ENCODE results near the gene PCYT2.
A peak's percentile ranks its signal among the peaks of the same experiment; 100 is the strongest.

The PCYT2 gene

DNA sequence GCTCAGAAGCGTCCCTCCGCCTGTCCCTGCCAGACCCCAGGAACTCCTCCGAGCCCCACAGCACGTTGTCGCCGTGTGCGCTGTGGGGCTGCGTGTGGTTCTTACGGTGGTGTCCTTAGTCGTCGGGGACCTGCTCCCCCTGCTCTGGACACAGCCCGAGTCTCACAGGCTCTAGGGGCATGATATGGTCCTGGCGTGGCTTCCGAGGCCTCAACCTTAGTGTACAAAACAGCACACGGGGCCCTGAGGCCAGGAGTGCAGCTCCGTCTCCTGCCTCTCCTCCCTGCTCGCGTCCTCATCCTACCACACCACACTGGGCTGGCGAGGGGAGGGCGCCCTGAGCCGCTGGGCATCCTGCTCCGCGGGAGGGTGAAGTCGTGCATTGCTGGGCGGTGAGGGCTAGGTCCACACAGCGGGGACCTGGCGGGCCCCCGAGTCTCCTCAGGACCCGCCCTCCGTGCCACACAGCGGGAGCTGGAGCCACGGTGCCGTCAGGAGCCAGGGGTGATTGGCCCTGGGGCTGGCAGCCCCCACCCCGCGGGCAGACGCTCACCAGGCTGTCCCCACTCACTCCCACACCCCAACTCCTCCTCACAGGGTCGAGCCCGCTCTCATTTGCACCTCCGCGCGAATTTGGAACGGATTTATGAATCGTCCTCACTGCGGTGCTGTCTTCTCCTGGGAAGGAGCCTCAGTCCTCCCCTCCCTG, 17.5 kb upstream of the PCYT2 start:
- peaks cover 53% of the 10 kb centered on the region for H3K4me1 ChIP-seq (ENCODE audit: control insufficient read depth, insufficient read depth, low read length)
- H3K9ac ChIP-seq (ENCODE audit: low read length) = peak overlapping the region; percentile 55
- H3K27me3 ChIP-seq (ENCODE audit: control insufficient read depth, insufficient read depth, low read length) = peaks cover 10% of the 10 kb centered on the region
- H3K36me3 ChIP-seq (ENCODE audit: control insufficient read depth, insufficient read depth, low read length) = no peaks in the 10 kb centered on the region
- no peaks in the 10 kb centered on the region for H3K9me3 ChIP-seq (ENCODE audit: control insufficient read depth, low read length)
- H3K4me3 ChIP-seq (ENCODE audit: low read length) = peak overlapping the region; percentile 31

DNA sequence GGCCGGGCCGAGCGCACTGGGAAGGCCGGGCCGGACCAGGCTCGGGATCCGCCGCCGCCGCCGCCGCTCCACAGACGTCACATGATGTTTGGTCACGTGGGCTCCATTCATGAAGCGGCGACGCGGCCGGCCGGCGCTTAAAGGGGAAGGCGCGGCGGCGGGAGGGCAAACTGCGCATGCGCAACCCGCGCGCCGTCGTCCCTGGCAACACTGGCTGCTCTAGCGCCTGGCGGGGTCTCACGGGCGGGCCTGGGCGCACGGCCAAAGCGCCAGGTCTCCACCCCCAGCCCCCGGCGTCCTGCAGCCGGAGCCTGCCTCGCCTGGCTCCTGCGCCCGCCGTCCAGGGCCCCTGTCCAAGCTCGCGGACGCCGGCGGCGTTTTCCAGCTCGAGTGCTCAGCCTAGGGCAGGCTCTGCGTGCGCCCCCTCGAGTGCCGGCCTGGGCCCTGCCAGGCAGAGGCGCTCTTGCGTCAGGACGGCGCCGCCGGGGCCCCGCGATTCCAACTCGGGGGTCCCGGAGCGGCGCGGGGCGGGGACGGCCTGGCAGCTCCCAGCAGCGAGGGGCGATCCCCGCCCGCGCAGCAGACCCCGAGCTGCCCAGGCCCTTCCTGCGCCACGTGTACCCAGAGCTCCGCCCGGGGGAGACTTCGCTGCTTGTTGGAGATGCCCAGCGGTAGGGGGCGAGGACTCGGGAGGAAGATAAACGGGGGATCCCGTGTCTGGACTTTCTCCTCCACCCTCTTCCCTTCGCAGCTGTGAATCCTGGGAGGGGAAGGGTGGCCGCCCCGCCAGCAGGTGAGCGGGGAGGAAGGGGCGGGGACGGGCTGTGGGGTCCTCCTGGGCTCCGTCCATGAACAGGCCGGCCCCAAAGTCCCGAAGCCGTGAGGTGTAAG, 16.7 kb upstream of the PCYT2 start, which contains the start of gene MAFG:
MAFG (minus strand) TSS at position 83 of the 891 bp plus-strand sequence. CDS start 4,550 bp downstream, outside the sequence.
- peaks cover 10% of the 10 kb centered on the region for H3K27me3 ChIP-seq (ENCODE audit: control insufficient read depth, insufficient read depth, low read length)
- H3K4me3 ChIP-seq (ENCODE audit: low read length) = peak within 1 kb of the TSS; percentile 80
- H3K9ac ChIP-seq (ENCODE audit: low read length) = peak within 1 kb of the TSS; percentile 83
- no peaks in the 10 kb centered on the region for H3K9me3 ChIP-seq (ENCODE audit: control insufficient read depth, low read length)
- H3K36me3 ChIP-seq (ENCODE audit: control insufficient read depth, insufficient read depth, low read length) = no peaks in the 10 kb centered on the region
- H3K4me1 ChIP-seq (ENCODE audit: control insufficient read depth, insufficient read depth, low read length) = peaks cover 60% of the 10 kb centered on the region

DNA sequence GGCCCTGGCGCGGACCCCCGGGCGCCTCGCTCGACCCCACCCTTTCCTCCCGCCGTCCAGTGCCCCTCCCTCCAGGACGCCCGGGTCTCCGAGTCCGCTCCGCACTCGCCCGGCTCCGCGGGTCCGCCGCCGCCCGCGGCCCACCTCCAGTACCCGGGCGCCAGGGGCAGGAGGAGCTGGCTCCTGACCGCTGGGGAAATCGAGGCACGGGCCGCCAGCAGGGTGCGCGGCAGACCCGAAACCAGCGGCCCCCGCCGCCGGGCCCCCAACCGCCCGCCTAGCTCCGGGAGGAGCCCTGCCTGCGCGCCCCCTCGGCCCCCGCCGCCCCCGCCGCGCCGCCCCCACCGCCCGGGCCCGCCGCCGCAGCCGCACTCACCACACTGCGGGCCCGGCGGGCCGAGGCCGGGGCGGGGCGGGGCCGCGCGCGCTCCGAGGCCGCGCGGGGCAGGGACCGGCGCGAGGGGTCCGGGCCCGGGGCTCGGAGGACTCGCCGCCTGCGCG, 16.0 kb upstream of the PCYT2 start:
- no peaks in the 10 kb centered on the region for H3K9me3 ChIP-seq (ENCODE audit: control insufficient read depth, low read length)
- peak overlapping the region; percentile 83 for H3K9ac ChIP-seq (ENCODE audit: low read length)
- peaks cover 63% of the 10 kb centered on the region for H3K4me1 ChIP-seq (ENCODE audit: control insufficient read depth, insufficient read depth, low read length)
- H3K27me3 ChIP-seq (ENCODE audit: control insufficient read depth, insufficient read depth, low read length) = peaks cover 10% of the 10 kb centered on the region
- H3K36me3 ChIP-seq (ENCODE audit: control insufficient read depth, insufficient read depth, low read length) = no peaks in the 10 kb centered on the region
- H3K4me3 ChIP-seq (ENCODE audit: low read length) = peak overlapping the region; percentile 80

DNA sequence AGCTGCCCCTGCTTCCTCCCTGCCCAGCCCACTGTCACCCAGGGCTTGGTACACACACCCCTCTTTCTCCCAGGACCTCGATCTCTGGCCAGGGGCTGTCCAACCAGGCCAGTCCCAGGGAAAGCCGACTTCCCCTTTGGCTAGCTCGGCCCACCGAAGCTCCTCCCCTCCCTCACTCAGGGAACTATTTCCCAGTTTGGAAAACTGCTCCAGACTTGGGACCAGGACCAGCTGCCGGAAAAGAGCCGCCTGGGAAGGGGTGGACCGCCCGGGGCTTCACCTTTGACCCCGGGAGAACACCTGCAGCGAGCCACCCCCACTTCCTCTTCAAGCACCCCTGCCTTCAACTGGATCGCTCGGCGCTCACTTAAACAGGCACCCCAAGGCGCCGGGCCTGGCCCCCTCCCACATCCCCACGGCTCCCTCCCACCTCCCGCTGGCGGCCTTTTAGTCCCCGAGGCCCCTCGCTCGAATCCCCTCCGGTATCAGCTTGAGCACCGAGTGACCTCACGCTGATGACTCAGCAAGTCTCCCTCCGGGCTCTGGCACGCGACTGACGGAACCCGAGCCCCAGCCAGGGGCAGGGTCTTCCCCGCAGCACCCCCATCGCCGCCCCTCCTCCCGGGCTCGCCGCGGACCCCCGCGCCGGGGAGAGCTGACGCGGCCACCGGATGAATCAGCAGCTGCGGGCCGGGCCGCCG, 15.4 kb upstream of the PCYT2 start:
- Histone ChIP-seq H3K9me3 (ENCODE audit: control insufficient read depth, low read length) (no peaks in the 10 kb centered on the region), H3K27me3 (ENCODE audit: control insufficient read depth, insufficient read depth, low read length) (peaks cover 10% of the 10 kb centered on the region), H3K36me3 (ENCODE audit: control insufficient read depth, insufficient read depth, low read length) (no peaks in the 10 kb centered on the region), H3K9ac (ENCODE audit: low read length) (peak overlapping the region; percentile 83), H3K4me1 (ENCODE audit: control insufficient read depth, insufficient read depth, low read length) (peaks cover 62% of the 10 kb centered on the region), H3K4me3 (ENCODE audit: low read length) (peak overlapping the region; percentile 80)

DNA sequence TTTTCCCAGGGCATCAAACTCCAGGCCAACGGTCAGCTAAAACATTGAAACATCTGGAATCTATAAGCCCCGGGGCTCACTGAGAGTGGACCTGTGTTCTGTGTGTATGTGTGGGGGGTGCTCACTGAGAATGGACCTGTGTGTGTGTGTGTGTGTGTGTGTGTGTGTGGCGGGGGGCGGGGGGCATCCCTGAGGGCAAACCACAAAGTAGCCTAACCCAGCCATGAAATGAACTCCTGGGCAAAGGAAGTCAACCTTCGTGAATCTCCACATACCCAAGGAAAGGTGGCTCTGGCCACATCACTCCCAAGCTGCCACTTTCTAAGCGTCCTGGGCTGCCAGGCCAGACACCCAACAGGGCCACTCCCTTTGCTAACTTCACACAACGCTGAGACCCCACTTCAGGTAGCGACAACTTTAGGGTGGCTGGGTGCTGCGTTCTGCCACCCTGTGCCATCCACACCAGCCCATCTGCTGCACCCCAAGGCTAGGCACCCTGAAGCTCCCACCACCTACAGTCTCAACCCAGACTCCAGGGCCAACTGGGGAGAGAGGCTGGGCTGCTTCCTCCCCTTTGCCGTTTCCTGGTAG, 14.8 kb upstream of the PCYT2 start:
- H3K4me1 ChIP-seq (ENCODE audit: control insufficient read depth, insufficient read depth, low read length) = peaks cover 62% of the 10 kb centered on the region
- peaks cover 10% of the 10 kb centered on the region for H3K27me3 ChIP-seq (ENCODE audit: control insufficient read depth, insufficient read depth, low read length)

DNA sequence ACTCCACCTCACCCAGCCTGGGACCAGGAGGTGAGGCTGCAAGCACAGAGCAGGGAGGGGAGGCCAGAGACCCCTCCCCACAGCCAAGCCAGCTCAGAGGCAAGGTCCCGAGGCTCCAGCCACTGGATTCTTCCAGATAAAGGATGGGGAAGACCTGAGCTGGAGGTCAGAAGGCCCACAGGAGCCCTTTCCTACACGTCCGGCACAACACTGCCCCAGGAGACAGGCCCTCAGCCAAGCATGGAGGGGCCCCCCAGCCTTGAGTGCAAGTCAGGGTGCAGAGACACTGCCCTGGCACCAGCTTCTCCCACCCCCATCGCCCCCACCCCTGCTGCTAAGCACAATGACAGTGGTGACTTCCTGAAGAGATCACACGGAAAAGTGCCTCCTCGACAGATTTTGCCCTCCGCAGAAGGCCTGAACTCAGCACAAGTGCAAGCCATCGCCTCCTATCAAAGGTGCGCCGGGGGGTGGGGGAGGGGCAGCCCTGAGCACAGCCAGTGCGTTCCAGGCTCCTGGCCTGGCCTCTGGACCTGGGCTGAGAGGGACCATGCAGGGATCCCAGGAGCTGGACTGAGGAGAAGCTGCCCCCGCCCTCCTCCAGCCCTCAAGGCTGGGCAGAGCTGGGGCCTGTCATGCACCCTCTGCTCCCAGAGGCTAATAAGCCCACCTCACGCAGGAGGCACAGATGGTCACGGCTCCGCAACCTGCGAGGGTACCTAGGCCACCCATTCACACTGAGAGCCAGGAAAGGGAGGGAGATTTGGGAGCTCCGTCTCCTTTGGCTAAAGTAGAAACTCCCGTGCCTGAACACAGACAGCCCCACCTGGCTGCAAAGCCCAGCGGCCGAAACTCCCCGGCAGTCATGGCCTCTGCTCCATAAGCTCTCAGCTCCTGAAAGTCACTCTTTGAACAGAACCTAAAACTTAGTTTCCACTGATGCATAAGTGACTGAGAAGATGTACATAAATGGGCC, 13.6 kb upstream of the PCYT2 start:
- Histone ChIP-seq H3K36me3 (ENCODE audit: control insufficient read depth, insufficient read depth, low read length) (peaks cover 8% of the 10 kb centered on the region), H3K9ac (ENCODE audit: low read length) (no peak overlapping the region), H3K4me1 (ENCODE audit: control insufficient read depth, insufficient read depth, low read length) (peaks cover 73% of the 10 kb centered on the region), H3K27me3 (ENCODE audit: control insufficient read depth, insufficient read depth, low read length) (peaks cover 10% of the 10 kb centered on the region), H3K9me3 (ENCODE audit: control insufficient read depth, low read length) (no peaks in the 10 kb centered on the region), H3K4me3 (ENCODE audit: low read length) (no peak overlapping the region)

More for the DNA sequence above, 14.8 kb upstream of the PCYT2 start:
- H3K4me3 ChIP-seq (ENCODE audit: low read length) = peak overlapping the region; percentile 80
- no peaks in the 10 kb centered on the region for H3K36me3 ChIP-seq (ENCODE audit: control insufficient read depth, insufficient read depth, low read length)
- H3K9me3 ChIP-seq (ENCODE audit: control insufficient read depth, low read length) = no peaks in the 10 kb centered on the region
- H3K9ac ChIP-seq (ENCODE audit: low read length) = peak overlapping the region; percentile 83

DNA sequence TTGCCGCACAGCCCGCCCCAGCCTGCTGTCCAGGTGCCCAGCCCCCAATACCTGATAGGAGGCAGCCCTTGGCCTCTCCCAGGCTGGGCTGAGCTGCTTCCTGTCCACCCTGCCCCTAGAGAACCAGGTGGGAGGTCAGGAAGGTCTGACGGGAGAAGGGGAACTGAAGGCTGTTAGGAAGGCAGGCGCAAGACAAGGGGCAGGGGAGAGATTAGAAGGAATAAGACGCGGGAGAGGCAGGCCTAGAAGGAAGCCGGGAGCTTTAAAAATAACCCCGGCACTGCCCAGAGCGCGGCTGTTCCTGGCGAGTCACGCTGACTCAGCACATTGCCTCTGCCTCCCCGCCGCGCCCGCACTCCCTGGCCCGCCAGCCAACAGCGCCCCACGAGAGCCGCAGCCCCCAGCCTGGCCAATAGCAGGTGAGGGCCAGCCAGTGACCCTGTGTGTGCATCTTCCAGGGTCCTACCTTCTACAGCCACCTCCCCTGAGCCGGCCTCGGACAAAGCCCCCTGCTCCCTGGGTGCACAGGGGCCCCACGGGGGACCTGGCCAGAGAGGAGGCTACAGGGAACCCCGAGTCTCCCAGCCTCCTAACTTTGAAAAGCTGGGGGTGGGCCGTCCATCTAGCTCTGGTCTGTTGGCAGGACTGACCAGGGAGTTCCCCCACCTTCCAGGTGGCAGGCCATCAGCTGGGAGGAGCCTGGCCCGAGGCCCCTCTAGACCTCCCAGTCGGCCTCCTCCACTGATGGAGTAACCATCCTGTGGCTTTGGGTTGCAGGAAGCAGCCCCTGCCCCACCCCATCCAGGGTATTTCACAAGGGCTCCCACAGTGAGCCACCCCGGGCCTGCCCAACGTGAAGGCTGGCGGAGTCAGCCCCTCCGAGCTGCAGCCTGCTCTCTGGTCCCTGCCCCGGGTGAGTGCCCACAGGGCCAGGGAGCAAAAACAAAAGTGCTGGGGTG, 12.4 kb upstream of the PCYT2 start:
- no peak overlapping the region for H3K4me3 ChIP-seq (ENCODE audit: low read length)
- H3K36me3 ChIP-seq (ENCODE audit: control insufficient read depth, insufficient read depth, low read length) = peaks cover 8% of the 10 kb centered on the region
- no peaks in the 10 kb centered on the region for H3K9me3 ChIP-seq (ENCODE audit: control insufficient read depth, low read length)
- peaks cover 6% of the 10 kb centered on the region for H3K27me3 ChIP-seq (ENCODE audit: control insufficient read depth, insufficient read depth, low read length)
- H3K9ac ChIP-seq (ENCODE audit: low read length) = peak overlapping the region; percentile 60
- peaks cover 80% of the 10 kb centered on the region for H3K4me1 ChIP-seq (ENCODE audit: control insufficient read depth, insufficient read depth, low read length)

DNA sequence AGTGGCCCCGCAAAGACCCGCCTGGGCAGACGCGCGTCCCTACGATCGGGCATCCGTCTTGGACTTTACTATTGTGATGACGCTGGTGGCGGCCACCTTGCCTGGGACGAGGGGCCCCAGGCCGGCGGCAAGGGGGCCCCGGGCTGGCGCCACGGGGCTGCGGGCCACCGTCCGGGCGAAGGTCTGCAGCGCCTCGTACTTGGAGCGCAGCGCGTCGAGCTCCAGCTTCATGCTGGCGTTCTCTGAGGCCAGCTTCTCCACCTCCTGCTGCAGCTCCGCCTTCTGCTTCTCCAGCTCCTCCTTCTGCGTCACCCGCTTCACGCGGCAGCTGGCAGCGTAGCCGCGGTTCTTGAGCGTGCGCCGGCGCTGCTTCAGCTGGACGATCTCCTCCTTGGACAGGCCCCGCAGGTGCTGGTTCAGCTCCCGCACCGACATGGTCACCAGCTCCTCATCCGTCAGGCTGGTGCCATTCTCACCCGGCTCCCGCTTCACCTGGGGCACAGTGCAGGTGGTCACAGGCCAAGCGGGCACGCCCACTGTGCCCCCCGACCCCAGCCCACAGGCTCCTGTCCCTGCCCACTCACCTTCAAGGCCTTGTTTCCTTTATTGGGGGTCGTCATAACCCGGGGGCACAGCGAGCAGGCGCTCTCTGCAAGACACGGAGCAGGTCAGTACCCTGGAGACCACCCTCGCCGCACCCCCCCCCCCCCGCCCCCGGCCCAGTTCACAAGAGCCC, 11.5 kb upstream of the PCYT2 start:
- no peak overlapping the region for H3K4me3 ChIP-seq (ENCODE audit: low read length)
- peaks cover 76% of the 10 kb centered on the region for H3K4me1 ChIP-seq (ENCODE audit: control insufficient read depth, insufficient read depth, low read length)

DNA sequence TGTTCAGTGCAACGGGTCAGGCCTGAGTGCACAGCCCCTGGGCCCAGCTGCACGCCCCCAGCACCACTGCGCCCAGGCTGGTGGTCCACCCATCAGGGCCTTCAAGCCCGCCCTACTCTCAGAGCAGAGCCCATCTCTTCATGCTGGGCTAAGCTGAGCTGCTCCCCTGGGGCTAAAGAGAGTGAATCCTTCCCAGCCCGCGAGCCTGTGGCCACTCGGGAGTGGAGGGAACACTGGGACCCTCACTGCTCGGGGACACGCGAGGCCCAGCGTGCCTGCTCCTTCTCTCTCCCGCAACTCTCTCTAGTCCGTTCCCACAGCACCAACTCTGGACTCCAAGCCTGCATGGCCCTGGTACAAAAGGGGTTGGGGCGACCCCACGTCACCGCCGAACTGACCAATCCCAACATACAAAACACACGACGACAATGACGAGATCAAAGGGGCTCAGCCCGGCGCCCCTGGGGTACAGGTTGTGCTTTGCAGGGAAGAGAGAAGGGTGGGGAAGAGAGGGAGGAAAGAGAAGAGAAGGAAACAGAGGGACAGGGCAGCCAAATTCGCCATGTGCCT, 10.9 kb upstream of the PCYT2 start:
- Histone ChIP-seq H3K4me3 (ENCODE audit: low read length) (no peak overlapping the region), H3K27me3 (ENCODE audit: control insufficient read depth, insufficient read depth, low read length) (no peaks in the 10 kb centered on the region), H3K4me1 (ENCODE audit: control insufficient read depth, insufficient read depth, low read length) (peaks cover 78% of the 10 kb centered on the region), H3K9ac (ENCODE audit: low read length) (no peak overlapping the region), H3K36me3 (ENCODE audit: control insufficient read depth, insufficient read depth, low read length) (peaks cover 8% of the 10 kb centered on the region), H3K9me3 (ENCODE audit: control insufficient read depth, low read length) (no peaks in the 10 kb centered on the region)

More for the DNA sequence above, 11.5 kb upstream of the PCYT2 start:
- H3K9ac ChIP-seq (ENCODE audit: low read length) = no peak overlapping the region
- H3K9me3 ChIP-seq (ENCODE audit: control insufficient read depth, low read length) = no peaks in the 10 kb centered on the region
- H3K27me3 ChIP-seq (ENCODE audit: control insufficient read depth, insufficient read depth, low read length) = no peaks in the 10 kb centered on the region
- H3K36me3 ChIP-seq (ENCODE audit: control insufficient read depth, insufficient read depth, low read length) = peaks cover 8% of the 10 kb centered on the region

All from mucosa of stomach (tissue), 1 donor.